GM21619 (cell line): ENCODE data around the gene WDR74.
"Not testable (repeated sequence)": the region's sequence is repeated elsewhere in the genome, so short reads cannot be mapped to it uniquely, and the experiment has no call there.

Experiments
- ATAC-seq: cut with Tn5 transposase; IDR thresholded peaks from one replicate; pipeline ENCODE4 v1.9.1; 2021; ENCODE audit not compliant: unreplicated experiment

WDR74 gene

GRCh38 chr11:62860835-62861563, 21.6 kb upstream of the WDR74 start:
- ATAC-seq = no peak

GRCh38 chr11:62859281-62859703, 19.9 kb upstream of the WDR74 start:
- not testable (repeated sequence) for ATAC-seq

DNA sequence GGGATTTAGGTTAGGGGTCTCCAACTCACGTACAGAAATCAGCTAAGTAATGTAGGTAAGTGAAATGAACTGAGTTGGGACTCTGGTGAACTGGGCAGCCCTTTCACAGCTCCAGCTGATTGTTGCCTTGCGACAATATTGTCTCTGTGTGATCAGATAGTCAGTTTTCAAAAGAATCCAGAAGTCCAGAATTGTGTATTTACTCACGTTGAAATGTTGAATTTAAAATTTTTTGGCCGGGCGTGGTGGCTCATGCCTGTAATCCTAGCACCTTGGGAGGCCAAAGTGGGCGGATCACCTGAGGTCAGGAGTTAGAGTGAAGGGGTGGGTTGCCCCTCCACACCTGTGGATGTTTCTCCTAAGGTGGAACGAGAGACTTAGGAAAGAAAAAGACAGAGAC, 18.8 kb upstream of the WDR74 start:
- no peak for ATAC-seq

GRCh38 chr11:62857541-62857982, 18.2 kb upstream of the WDR74 start:
- ATAC-seq = no peak

- no peak for ATAC-seq
Measured at GRCh38 chr11:62856333-62856895, 17.0 kb upstream of the WDR74 start.

DNA sequence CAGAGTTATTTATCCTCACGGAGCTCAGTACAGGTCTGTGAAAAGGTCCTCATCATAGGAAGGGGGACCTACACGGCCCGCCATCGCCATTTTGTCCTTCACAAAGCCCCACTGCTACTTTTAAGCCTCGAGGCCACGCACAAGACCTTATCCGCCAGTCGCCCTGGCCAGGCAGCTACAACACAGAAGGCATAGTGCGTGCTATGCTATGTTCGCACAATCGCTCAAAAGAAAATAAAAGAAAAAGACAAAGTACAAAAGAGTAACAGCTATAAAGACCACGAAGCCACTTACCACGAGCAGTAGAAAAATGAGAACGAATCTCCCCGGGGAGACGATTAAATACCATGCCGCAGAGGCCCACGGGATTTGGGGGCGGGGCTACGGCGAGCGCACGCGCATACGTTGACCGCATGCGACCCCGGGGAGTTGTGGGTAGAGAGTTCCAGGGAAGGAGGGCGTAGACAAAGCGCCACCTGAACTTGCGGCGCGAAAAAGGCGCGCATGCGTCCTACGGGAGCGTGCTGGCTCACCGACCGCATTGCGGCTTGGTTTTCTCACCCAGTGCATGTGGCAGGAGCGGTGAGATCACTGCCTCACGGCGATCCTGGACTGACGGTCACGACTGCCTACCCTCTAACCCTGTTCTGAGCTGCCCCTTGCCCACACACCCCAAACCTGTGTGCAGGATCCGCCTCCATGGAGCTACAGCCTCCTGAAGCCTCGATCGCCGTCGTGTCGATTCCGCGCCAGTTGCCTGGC, 16.4 kb upstream of the WDR74 start:
- ATAC-seq = peak; percentile 75

DNA sequence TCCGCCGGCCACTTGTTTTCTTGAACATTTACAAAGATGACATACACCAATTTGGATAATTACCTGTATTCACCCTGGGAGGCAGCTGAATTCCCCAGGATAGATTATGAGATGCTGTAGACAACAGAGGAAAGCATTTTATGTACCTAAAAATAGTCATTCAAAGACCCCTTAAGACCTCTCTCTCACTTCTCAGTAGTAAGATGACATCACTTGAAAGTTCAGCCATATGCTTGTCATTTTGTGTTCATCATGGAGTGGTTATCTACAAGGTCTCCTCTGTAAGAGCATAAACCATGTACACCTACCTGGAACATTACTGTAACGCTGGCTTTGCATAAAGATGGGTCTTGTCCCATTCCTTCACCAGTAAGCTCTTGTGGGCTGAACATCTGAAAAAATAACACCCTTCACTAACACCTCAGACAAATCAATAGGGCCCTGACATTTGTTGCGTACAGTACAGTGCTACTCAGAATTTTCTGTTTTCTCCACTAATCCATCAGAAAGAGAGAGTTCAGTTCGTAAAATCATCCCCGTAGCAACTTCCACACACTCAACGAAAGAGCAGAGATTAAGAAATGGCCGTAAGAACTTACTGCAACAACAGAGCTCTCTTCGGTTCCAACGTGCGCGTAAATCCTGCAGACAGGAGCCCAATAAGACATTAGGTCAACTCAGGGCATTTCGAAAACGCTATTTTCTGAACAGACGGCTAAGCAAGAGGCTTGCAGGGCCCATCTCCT, 15.6 kb upstream of the WDR74 start:
- no peak for ATAC-seq

DNA sequence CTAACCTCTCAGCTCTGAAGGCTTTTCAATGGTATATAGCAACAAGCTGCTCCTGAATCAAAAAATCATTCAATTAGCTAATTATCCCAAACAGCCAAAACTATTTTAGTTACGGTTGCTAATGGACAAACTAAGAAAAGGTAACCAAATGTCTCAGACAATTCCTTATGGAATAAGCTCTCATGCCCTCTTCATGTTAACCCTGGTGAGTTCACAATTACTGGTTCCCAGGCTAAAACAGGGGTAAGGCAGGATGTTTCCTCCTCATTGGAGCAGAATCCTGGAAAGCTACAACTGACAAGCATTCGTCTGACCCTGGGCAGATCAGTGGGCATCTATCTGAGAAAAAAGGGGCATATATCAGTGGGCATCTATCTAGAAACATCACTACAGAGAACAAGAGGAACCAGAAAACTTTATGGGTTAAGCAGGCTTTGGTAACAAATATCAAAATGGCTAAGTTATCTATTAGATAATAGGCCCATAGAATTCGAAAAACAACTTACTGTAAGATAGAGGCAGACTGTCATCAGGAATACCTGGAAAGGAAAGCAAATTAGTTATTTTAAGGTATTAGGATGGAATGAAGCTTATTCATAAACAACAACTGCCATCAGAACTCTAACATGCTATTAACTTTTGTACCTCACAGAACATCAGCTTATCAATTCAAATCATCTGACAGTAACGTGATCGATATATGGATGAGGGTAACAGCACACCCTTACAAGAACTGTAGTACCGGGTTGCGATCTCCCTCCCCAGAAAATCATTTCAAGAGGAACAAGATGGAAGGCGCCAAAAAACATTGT, 14.8 kb upstream of the WDR74 start:
- no peak for ATAC-seq

DNA sequence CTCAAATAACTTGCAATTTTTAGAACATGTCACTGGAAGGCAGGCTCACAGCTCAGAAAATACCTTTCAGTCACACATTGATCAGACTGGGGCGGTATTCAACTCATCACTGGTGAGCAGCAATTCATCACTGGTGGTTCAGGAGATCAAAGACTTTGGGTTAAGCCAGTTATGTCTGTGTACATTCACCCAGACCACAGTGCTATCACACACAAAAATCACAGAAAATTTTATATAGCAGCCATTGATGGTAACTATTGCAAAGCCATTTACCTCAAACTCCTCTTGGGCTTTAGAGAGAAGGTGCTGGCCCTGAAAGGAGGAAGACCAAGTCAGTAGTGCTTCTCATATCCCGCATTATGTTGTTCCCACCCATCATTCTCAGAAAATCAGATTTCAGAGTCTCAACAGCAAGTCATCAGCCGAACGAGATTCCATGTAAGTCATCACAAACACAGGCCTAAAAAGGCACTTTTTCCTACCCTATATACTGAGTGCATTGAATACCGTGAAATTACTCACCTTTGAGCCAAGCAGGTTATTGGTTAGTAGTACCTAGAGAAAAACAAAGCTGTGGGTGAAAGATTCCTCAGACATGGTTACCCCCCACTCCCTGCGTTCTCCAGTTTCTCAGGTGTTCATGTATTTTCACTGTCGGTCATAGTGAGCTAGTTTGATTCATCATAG, 14.0 kb upstream of the WDR74 start:
- ATAC-seq = no peak

- ATAC-seq = no peak
Measured at GRCh38 chr11:62852523-62853188, 13.3 kb upstream of the WDR74 start.

GRCh38 chr11:62851807-62852522, 12.6 kb upstream of the WDR74 start:
- ATAC-seq = no peak

GRCh38 chr11:62850911-62851806, 11.8 kb upstream of the WDR74 start:
- no peak for ATAC-seq

- ATAC-seq = no peak
Measured at GRCh38 chr11:62847767-62848314, 8.5 kb upstream of the WDR74 start.

DNA sequence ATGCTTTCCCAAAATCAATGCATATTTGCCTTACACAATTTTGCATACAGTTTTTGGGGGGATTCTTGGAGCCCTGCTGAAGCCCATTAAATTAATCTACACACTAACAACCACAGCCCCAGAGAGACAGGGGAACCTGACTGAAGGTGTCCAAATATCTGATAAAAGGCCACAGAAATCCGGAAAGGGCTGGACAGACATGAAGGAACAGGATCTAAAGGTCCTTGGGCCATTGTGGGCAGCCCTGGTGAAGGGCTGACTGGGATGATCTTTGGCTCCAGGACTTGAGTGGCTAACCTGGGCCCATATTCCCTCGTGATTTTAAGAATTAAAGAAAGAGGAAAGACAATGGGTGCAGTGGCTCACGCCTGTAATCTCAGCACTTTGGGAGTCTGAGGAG, 6.8 kb upstream of the WDR74 start:
- ATAC-seq = no peak

DNA sequence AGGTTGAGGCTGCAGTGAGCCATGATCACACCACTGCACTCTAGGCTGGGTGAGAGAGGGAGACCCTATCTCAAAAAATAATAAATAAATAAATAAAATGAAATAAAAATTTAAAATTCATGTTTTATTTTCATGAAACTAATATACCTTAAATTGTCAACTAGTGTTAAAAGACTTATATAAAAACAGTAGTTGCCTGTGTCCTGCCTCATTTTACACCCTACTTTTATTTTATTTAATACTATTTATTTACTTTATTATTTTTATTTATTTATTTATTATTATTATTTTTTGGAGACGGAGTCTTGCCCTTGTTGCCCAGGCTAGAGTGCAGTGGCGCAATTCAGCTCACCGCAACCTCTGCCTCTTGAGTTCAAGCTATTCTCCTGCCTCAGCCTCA, 4.8 kb upstream of the WDR74 start:
- ATAC-seq = no peak

- ATAC-seq = no peak
Measured at GRCh38 chr11:62843466-62843865, 4.1 kb upstream of the WDR74 start.

DNA sequence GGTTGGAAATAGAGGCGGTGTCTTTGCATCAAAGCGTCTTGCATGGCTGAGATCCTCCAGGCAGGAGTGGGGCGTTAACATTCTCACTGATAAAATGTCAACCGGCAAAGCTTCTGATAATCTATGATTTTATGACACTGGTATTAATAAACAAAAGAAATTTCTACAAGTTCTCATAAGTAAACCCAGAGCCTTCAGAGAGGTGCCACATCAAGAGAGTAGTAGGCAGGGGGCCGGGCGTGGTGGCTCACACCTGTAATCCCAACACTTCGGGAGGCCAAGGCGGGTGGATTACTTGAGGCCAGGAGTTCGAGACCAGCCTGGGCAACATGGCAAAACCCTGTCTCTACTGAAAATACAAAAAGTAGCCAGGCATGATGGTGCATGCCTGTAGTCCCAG, 3.5 kb upstream of the WDR74 start:
- ATAC-seq = not testable (repeated sequence)
